Ectodermal cell (in vitro differentiated cells): Measurements from ENCODE around the gene A4GALT.

Experiments used
- H3K27ac ChIP-seq: 2 replicates; pipeline ENCODE4 v1.7.0; 2013; ENCODE audit warnings: mild to moderate bottlenecking, low read depth, low read length; ENCODE audit not compliant: insufficient read depth, poor library complexity, severe bottlenecking
- H3K27me3 ChIP-seq: 2 replicates; pipeline ENCODE4 v1.7.0; 2013; ENCODE audit warnings: mild to moderate bottlenecking, low read length; ENCODE audit not compliant: insufficient read depth, control insufficient read depth, poor library complexity, severe bottlenecking
- H3K36me3 ChIP-seq: one replicate; pipeline ENCODE4 v1.7.0; 2013; ENCODE audit warnings: low read length; ENCODE audit not compliant: control insufficient read depth, insufficient read depth
- H3K4me1 ChIP-seq: one replicate; pipeline ENCODE4 v1.7.0; 2013; ENCODE audit warnings: low read length; ENCODE audit not compliant: control insufficient read depth, insufficient read depth
- H3K4me3 ChIP-seq: 2 replicates; pipeline ENCODE4 v1.7.0; 2013; ENCODE audit warnings: low read depth, low read length, control low read depth; ENCODE audit not compliant: insufficient read depth
- H3K9me3 ChIP-seq: 2 replicates; pipeline ENCODE4 v1.7.0; 2013; ENCODE audit warnings: mild to moderate bottlenecking, low read length, moderate library complexity; ENCODE audit not compliant: control insufficient read depth
- WGBS, 2 experiments: methylation state at CpG; one replicate each; pipeline ENCODE4 v1.1.7; 2013; ENCODE audit warnings: missing lambda C conversion rate in 2 of 2; 5-methylcytosine and 5-hydroxymethylcytosine counted together

The A4GALT gene

DNA sequence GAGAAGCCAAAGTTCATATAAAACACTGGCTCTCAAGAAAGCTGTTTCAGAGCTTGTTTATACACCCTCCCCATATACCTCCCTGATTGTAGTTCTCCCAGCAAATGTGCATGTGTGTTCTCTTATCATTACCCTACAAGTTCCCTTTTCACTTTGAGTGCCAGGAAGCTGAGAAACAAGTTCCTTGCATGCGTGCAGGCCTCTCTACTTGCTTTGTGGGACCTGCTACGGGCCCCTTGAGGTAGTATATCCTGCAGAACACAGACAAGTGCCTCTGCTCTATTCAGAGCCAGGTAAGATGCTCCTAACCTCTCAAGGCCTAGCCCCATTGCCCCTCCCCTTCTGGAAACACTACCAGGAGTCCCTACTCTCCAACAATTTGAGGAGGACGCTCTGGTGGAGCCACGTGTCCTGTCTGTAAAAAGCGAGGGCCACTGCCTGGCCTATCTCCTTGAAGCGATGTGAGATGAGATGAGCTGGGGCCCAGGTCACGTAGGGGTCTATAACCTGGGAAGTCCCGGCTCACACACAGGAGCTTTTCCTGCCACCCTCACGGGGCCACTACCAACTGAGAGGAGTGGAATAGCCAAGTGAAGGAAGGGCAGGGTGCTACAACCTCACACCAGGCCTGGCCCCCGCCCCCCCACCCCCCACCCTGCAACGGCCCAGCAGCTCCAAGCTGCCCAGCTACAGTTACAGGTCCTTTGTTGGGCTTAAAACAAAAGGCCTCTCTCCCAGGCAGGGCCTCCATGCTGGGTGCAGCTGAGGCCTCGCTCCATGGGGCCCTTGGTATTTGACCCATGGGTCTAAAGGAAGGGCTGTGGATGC is 77.7 kb downstream of the A4GALT start:
- WGBS, 2 experiments = 64 to 78% methylated on average over 10 to 12 of the region's 12 CpGs
- H3K36me3 ChIP-seq = no peaks in the 10 kb centered on the region
- peaks cover 22% of the 10 kb centered on the region for H3K4me1 ChIP-seq
- H3K27ac ChIP-seq = no peak overlapping the region
- H3K27me3 ChIP-seq = no peaks in the 10 kb centered on the region
- no peaks in the 10 kb centered on the region for H3K9me3 ChIP-seq
- no peak overlapping the region for H3K4me3 ChIP-seq
